ENCODE data around the gene CCRL2.

GRCh38 chr3:46448721-46449120, 41.7 kb downstream of the CCRL2 start:
- no peak for TF ChIP-seq CTCF (IDR thresholded peaks at IDR 0.05)
- no peak for TF ChIP-seq POLR2A (IDR thresholded peaks at IDR 0.05)
